Uterus (tissue), 4 donors: ENCODE measurements around the gene C1orf74. TPM values are rescaled to one million over a fixed set of nuclear protein-coding genes. Genes with fewer than 3 reads are reported as not detected.

Source experiments
- DNase-seq, 2 donors: peaks; one replicate each; pipeline ENCODE4 v3.0.0-alpha.2; 2019 to 2020
- H3K27ac ChIP-seq, 2 donors: fragments of 200-600 bp; sonication (generic); 1 replicate in 1 of 2; 2 replicates in 1 of 2; pipeline ENCODE4 v1.5.1; 2016 to 2018
- H3K27me3 ChIP-seq, 2 donors: fragments of 200-600 bp; sonication (generic); one replicate each; pipeline ENCODE4 v1.5.1; 2018 to 2019; ENCODE audit warnings: control low read depth in 1 of 2
- H3K36me3 ChIP-seq, 2 donors: fragments of 200-600 bp; sonication (generic); one replicate each; pipeline ENCODE4 v1.5.1; 2019; ENCODE audit warnings: control low read depth in 1 of 2
- H3K4me1 ChIP-seq, 2 donors: fragments of 200-600 bp; sonication (generic); one replicate each; pipeline ENCODE4 v1.5.1; 2018 to 2019; ENCODE audit warnings: control low read depth in 1 of 2
- H3K4me3 ChIP-seq, 2 donors: fragments of 200-600 bp; sonication (generic); 1 replicate in 1 of 2; 2 replicates in 1 of 2; pipeline ENCODE4 v1.5.1; 2018 to 2019; ENCODE audit warnings: mild to moderate bottlenecking in 1 of 2
- H3K9me3 ChIP-seq, 2 donors: fragments of 200-600 bp; sonication (generic); one replicate each; pipeline ENCODE4 v1.5.1; 2019; ENCODE audit warnings: control low read depth in 1 of 2
- CTCF ChIP-seq, 4 experiments: fragments of 200-600 bp in 2 of 4; fragments of 450-650 bp in 2 of 4; sonication (generic) in 2 of 4; IDR thresholded peaks; one replicate each; pipeline ENCODE4 v1.5.1; 2016 to 2019; ENCODE audit warnings: antibody characterized with exemption in 4 of 4, mild to moderate bottlenecking in 2 of 4, moderate library complexity in 1 of 4
- POLR2A ChIP-seq, 2 donors: fragments of 450-650 bp; IDR thresholded peaks; one replicate each; pipeline ENCODE4 v1.6.1; 2016; ENCODE audit warnings: antibody characterized with exemption in 2 of 2, mild to moderate bottlenecking in 1 of 2, moderate library complexity in 1 of 2
- intact Hi-C: fragments of 100-400 bp; cut with DNase I; formaldehyde crosslinking; loops from one replicate; pipeline ENCODE4 v1.15.1; 2023; ENCODE audit warnings: low total_unique reads
- total RNA-seq, 4 donors: library from RNA; depleted of rRNA in 3 of 4; stranded (reverse); fragments of >200 nt in 3 of 4; gene quantifications; one replicate each; pipeline versions ENCODE4 v1.1.0 to v1.2.4, GENCODE V29; 2014 to 2023
- donor health status: DM: yes; HTN: yes; CAD: no.

Gene C1orf74
- total RNA-seq, 4 donors from 2014 or later = 0.88 to 5.0 (median 1.3) TPM

GRCh38 chr1:209775678-209776077, 8.7 kb downstream of the C1orf74 start:
- Histone ChIP-seq H3K36me3 (no peaks in the 10 kb centered on the region), H3K4me3 (no peak overlapping the region), H3K9me3 (no peaks in the 10 kb centered on the region), H3K27ac (no peak overlapping the region), H3K27me3 (no peaks in the 10 kb centered on the region), H3K4me1 (no peaks in the 10 kb centered on the region)
- TF ChIP-seq CTCF (IDR thresholded peaks at IDR 0.05) = no peak
- TF ChIP-seq POLR2A (IDR thresholded peaks at IDR 0.05) = no peak
- no peak for DNase-seq
- intact Hi-C loops = no loop called here

GRCh38 chr1:209774592-209774991, 9.8 kb downstream of the C1orf74 start:
- Histone ChIP-seq H3K4me1 (no peaks in the 10 kb centered on the region), H3K4me3 (no peak overlapping the region), H3K36me3 (no peaks in the 10 kb centered on the region), H3K9me3 (no peaks in the 10 kb centered on the region), H3K27me3 (no peaks in the 10 kb centered on the region), H3K27ac (no peak overlapping the region)
- intact Hi-C loops = no loop called here
- DNase-seq = no peak
- TF ChIP-seq POLR2A (IDR thresholded peaks at IDR 0.05) (no peak), CTCF (IDR thresholded peaks at IDR 0.05) (no peak)

GRCh38 chr1:209772126-209772525, 12.2 kb downstream of the C1orf74 start:
- DNase-seq = no peak
- Histone ChIP-seq H3K4me1 (peaks cover 0 to 7% of the 10 kb centered on the region in 2 donors), H3K4me3 (no peak overlapping the region), H3K36me3 (no peaks in the 10 kb centered on the region), H3K27me3 (no peaks in the 10 kb centered on the region), H3K27ac (no peak overlapping the region), H3K9me3 (no peaks in the 10 kb centered on the region)
- intact Hi-C loops = no loop called here
- TF ChIP-seq CTCF (IDR thresholded peaks at IDR 0.05) (no peak), POLR2A (IDR thresholded peaks at IDR 0.05) (no peak)

GRCh38 chr1:209770636-209771415, 13.5 kb downstream of the C1orf74 start:
- H3K4me1 ChIP-seq = peaks cover 0 to 7% of the 10 kb centered on the region in 2 donors
- H3K27ac ChIP-seq = no peak overlapping the region
- no peak overlapping the region for H3K4me3 ChIP-seq
- TF ChIP-seq CTCF (IDR thresholded peaks at IDR 0.05) = no peak
- TF ChIP-seq POLR2A (IDR thresholded peaks at IDR 0.05) = no peak
- intact Hi-C loops = no loop called here
- H3K36me3 ChIP-seq = no peaks in the 10 kb centered on the region
- H3K27me3 ChIP-seq = no peaks in the 10 kb centered on the region
- no peak for DNase-seq
- H3K9me3 ChIP-seq = no peaks in the 10 kb centered on the region

- no peaks in the 10 kb centered on the region for H3K27me3 ChIP-seq
- peak overlapping the region; percentile 48 to 65 for H3K27ac ChIP-seq
- intact Hi-C loops = no loop called here
- H3K4me3 ChIP-seq = no peak overlapping the region
- DNase-seq = no peak
- H3K4me1 ChIP-seq = peaks cover 0 to 7% of the 10 kb centered on the region in 2 donors
- no peaks in the 10 kb centered on the region for H3K36me3 ChIP-seq
- no peak for TF ChIP-seq CTCF (IDR thresholded peaks at IDR 0.05)
- TF ChIP-seq POLR2A (IDR thresholded peaks at IDR 0.05) = no peak
- H3K9me3 ChIP-seq = no peaks in the 10 kb centered on the region
Measured at GRCh38 chr1:209769971-209770370, 14.4 kb downstream of the C1orf74 start.
